Activated naive CD4-positive, alpha-beta T cell treated with anti-CD3 and anti-CD28 coated beads, Interleukin-2, amount 10 ng/mL, durations not matched to agents 7 days and 5 days (primary cell): ENCODE results near the gene LEMD2.

Experiments
- CTCF ChIA-PET: fragments of 350-600 bp; sonication (Branson Sonifier 250); formaldehyde crosslinking; loops from one replicate; lab custom pipeline; 2021; ENCODE audit warnings: antibody characterized with exemption; lab: Charles Lee
- DNase-seq: peaks from one replicate; pipeline ENCODE4 v3.0.0-alpha.2; 2020
- H3K27ac Mint-ChIP-seq: one replicate; pipeline ENCODE4 v1.8.0; 2021; ENCODE audit warnings: mild to moderate bottlenecking, moderate library complexity, mixed read lengths
- H3K27me3 Mint-ChIP-seq: one replicate; pipeline ENCODE4 v1.8.0; 2021; ENCODE audit warnings: mild to moderate bottlenecking, mixed read lengths
- H3K36me3 Mint-ChIP-seq: one replicate; pipeline ENCODE4 v1.8.0; 2021; ENCODE audit warnings: mixed read lengths
- H3K4me1 Mint-ChIP-seq: one replicate; pipeline ENCODE4 v1.8.0; 2021; ENCODE audit warnings: mixed read lengths
- H3K4me3 Mint-ChIP-seq: one replicate; pipeline ENCODE4 v1.8.0; 2021; ENCODE audit warnings: mild to moderate bottlenecking, moderate library complexity, mixed read lengths
- H3K9me3 Mint-ChIP-seq: one replicate; pipeline ENCODE4 v1.8.0; 2021; ENCODE audit warnings: mixed read lengths

Gene LEMD2

DNA sequence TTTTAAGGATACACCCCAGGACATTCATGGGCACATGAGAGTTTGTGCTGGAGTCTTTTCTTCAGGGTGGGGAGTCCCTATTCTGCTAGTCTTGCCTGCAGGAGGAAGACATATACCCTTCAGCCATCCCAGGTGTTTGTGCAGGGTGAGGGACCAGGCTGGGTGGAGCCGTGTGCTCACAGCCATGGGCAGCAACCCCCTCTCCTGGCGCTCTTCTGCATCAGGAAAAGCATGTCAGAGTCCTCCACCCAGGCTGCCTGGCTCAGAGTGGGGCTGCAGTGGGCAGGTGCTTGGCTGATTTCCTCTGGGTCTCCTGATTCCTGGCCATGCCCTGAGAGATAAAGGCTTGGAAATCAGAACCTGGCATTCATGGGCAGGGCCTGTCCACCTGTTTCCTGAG is 37.6 kb upstream of the LEMD2 start:
- DNase-seq = no peak
- H3K4me3 Mint-ChIP-seq = no peak overlapping the region
- CTCF ChIA-PET = no interaction called here
- no peaks in the 10 kb centered on the region for H3K36me3 Mint-ChIP-seq
- no peak overlapping the region for H3K27ac Mint-ChIP-seq
- H3K27me3 Mint-ChIP-seq = peaks cover 66% of the 10 kb centered on the region
- H3K4me1 Mint-ChIP-seq = no peaks in the 10 kb centered on the region
- H3K9me3 Mint-ChIP-seq = no peaks in the 10 kb centered on the region

DNA sequence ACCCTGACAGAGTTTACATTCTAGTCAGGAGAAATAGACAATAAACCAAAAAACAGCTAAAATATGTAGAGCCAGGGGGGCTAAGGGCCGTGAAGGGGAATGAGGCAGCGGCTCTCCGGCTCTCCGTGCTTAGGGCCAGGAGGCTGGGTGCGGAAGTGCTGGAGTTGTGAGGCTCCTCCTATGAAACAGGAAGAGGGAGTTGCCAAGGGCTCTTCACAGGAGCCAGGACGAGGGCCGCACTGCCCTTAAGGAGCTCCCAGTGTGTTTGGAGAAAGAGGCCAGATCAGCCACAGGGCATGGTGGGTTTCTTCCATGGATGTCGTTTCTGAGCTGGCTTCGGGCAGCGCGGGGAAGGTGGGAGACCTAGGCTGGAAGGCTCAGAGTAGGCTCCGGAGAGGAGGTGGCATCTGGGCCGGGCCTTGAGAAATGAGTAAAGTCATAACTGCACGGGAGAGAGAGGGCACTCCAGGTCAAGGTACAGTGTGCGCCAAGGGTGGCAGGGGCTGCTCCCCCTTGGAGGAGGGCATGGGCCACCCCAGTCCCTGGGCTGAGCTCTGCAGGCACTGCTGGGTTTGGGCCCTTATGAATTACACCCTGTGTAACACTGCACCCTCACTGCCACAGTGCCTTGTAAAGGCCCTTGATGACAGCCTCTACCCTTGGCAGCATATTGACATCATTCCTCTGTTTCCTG is 35.7 kb upstream of the LEMD2 start:
- CTCF ChIA-PET = no interaction called here
- Mint-ChIP-seq H3K4me3 (no peak overlapping the region), H3K27me3 (peaks cover 59% of the 10 kb centered on the region), H3K4me1 (peaks cover 3% of the 10 kb centered on the region), H3K27ac (no peak overlapping the region), H3K36me3 (no peaks in the 10 kb centered on the region), H3K9me3 (no peaks in the 10 kb centered on the region)
- no peak for DNase-seq

DNA sequence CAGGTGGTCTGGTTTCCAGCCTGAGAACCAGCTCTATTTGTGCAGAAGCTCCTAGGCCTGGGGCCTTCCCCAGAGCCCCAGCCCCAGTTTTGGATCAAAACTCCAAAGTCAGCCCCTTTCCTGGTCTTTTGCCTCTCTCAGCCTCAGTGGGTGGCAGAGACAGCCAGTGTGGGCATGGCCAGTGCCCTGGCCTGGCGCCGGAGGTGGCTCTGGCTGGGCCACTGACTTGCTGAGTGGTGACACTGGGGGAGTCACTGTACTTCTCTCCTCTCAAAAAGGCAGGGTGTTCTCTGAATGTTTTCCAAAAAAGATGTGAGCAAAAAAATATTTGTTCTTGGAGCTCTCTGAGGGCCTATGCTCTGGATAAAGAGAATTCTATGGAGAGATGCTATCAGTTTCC is 34.9 kb upstream of the LEMD2 start:
- Mint-ChIP-seq H3K27me3 (peaks cover 55% of the 10 kb centered on the region), H3K4me3 (no peak overlapping the region), H3K36me3 (no peaks in the 10 kb centered on the region), H3K9me3 (no peaks in the 10 kb centered on the region), H3K27ac (no peak overlapping the region), H3K4me1 (peaks cover 3% of the 10 kb centered on the region)
- CTCF ChIA-PET = no interaction called here
- no peak for DNase-seq

GRCh38 chr6:33822575-33823395 is 33.9 kb upstream of the LEMD2 start:
- Mint-ChIP-seq H3K27me3 (peaks cover 46% of the 10 kb centered on the region), H3K4me1 (peaks cover 3% of the 10 kb centered on the region), H3K27ac (no peak overlapping the region), H3K36me3 (no peaks in the 10 kb centered on the region), H3K4me3 (no peak overlapping the region), H3K9me3 (no peaks in the 10 kb centered on the region)
- CTCF ChIA-PET = interaction anchor here (0.6 kb wide), 1 partner anchor 611 kb away, joined by 3 read pairs; no protein-coding TSS in a partner anchor
- no peak for DNase-seq

DNA sequence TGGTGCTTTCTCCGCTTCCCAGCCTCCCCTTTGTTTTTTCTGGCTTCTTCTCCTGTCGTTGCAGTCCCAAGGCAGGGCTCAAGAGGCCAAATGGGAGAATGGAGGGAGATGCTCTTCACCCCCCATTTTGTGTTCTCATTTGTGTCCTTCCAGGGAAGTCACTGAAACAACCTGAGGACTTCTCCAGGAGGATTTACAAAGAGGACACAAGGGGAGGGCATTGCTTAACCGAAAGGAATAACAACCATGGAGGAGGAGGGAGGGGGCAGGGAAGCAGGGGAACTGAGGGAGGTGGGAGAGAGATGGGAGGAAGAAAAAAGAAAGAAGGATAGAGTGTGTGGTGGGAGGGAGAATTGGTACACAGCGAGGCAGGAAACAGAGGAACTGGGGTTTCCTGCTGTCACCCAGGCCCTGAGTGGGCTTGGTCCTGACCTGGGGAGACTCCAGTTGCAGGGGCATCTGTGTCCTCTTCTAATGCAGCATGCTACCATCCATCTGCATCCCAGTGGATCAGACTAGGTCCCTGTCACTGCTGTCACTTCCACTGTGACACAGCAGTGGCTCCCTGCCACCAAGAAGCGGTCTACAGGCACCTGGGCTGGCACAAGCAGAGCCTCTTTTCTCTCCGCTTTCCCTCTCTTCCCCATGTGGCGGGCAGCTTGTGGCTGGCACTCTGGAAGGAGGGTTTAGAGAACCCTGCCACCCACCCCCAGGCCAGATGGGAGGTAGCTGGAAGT is 32.0 kb upstream of the LEMD2 start:
- no peak overlapping the region for H3K27ac Mint-ChIP-seq
- H3K9me3 Mint-ChIP-seq = no peaks in the 10 kb centered on the region
- DNase-seq = no peak
- peaks cover 49% of the 10 kb centered on the region for H3K27me3 Mint-ChIP-seq
- no peak overlapping the region for H3K4me3 Mint-ChIP-seq
- H3K4me1 Mint-ChIP-seq = peaks cover 3% of the 10 kb centered on the region
- CTCF ChIA-PET = interaction anchor here (0.7 kb wide), 1 partner anchor 357 kb away, joined by 3 read pairs; no protein-coding TSS in a partner anchor
- no peaks in the 10 kb centered on the region for H3K36me3 Mint-ChIP-seq

- Mint-ChIP-seq H3K36me3 (no peaks in the 10 kb centered on the region), H3K27ac (no peak overlapping the region), H3K9me3 (no peaks in the 10 kb centered on the region), H3K4me3 (no peak overlapping the region), H3K27me3 (peaks cover 49% of the 10 kb centered on the region), H3K4me1 (peaks cover 3% of the 10 kb centered on the region)
- DNase-seq = no peak
- CTCF ChIA-PET = no interaction called here
These were observed 31.3 kb upstream of the LEMD2 start for GRCh38 chr6:33820243-33820642.

DNA sequence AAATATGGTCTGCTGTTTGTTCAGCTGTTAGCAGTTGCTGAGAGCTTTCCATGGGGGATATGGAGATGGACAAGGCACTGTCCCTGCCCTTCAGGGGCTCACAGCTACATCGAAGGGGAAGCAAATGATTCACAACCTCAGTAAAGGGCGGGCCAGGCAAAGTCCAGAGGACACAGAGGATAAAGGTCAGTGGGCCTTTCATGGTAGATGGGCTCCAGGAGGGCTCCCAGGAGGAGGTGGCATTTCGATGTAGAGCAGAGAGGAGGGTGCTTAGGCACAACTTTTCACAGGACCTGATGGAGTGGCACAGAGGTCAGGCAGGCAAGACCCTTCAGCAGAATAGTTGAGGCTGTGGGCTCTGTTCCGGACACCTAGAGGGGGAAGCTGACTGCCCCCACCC is 30.1 kb upstream of the LEMD2 start:
- peaks cover 3% of the 10 kb centered on the region for H3K4me1 Mint-ChIP-seq
- CTCF ChIA-PET = interaction anchor here (1.1 kb wide), 1 partner anchor 140 kb away, joined by 3 read pairs; no protein-coding TSS in a partner anchor
- no peak for DNase-seq
- H3K27me3 Mint-ChIP-seq = peaks cover 60% of the 10 kb centered on the region
- H3K4me3 Mint-ChIP-seq = no peak overlapping the region
- no peaks in the 10 kb centered on the region for H3K36me3 Mint-ChIP-seq
- no peak overlapping the region for H3K27ac Mint-ChIP-seq
- H3K9me3 Mint-ChIP-seq = no peaks in the 10 kb centered on the region

GRCh38 chr6:33818293-33818692 is 29.4 kb upstream of the LEMD2 start:
- DNase-seq = no peak
- CTCF ChIA-PET = no interaction called here
- Mint-ChIP-seq H3K4me3 (no peak overlapping the region), H3K36me3 (no peaks in the 10 kb centered on the region), H3K9me3 (no peaks in the 10 kb centered on the region), H3K4me1 (peaks cover 3% of the 10 kb centered on the region), H3K27ac (no peak overlapping the region), H3K27me3 (peaks cover 62% of the 10 kb centered on the region)

GRCh38 chr6:33817489-33817888 is 28.6 kb upstream of the LEMD2 start:
- peaks cover 3% of the 10 kb centered on the region for H3K4me1 Mint-ChIP-seq
- no peak overlapping the region for H3K4me3 Mint-ChIP-seq
- no peak overlapping the region for H3K27ac Mint-ChIP-seq
- no peak for DNase-seq
- H3K9me3 Mint-ChIP-seq = no peaks in the 10 kb centered on the region
- CTCF ChIA-PET = no interaction called here
- H3K27me3 Mint-ChIP-seq = peaks cover 60% of the 10 kb centered on the region
- H3K36me3 Mint-ChIP-seq = no peaks in the 10 kb centered on the region

DNA sequence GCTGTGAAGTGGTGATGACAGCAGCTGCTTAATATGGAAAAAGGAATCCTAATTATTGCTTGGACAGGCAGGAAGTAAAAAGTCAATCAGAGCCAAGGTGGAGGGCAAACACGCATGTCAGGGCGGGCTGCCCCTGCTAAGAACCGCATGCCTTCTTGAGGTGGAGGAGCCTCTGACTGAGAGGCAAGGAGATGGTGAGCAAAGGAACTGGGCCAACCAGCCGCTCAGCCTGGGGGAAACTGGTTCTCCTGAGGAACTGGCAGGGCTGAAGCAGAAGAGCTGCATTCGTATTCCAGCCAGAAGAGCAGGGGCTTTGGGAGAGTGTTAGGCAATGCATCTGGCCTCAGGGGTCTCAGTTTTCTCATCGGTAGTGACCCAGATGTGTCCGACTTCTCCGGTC is 28.0 kb upstream of the LEMD2 start:
- Mint-ChIP-seq H3K4me1 (peaks cover 3% of the 10 kb centered on the region), H3K9me3 (no peaks in the 10 kb centered on the region), H3K36me3 (no peaks in the 10 kb centered on the region), H3K4me3 (no peak overlapping the region), H3K27ac (no peak overlapping the region), H3K27me3 (peaks cover 62% of the 10 kb centered on the region)
- CTCF ChIA-PET = no interaction called here
- DNase-seq = no peak

- H3K4me1 Mint-ChIP-seq = peaks cover 2% of the 10 kb centered on the region
These were observed 26.9 kb upstream of the LEMD2 start for GRCh38 chr6:33815854-33816253.

DNA sequence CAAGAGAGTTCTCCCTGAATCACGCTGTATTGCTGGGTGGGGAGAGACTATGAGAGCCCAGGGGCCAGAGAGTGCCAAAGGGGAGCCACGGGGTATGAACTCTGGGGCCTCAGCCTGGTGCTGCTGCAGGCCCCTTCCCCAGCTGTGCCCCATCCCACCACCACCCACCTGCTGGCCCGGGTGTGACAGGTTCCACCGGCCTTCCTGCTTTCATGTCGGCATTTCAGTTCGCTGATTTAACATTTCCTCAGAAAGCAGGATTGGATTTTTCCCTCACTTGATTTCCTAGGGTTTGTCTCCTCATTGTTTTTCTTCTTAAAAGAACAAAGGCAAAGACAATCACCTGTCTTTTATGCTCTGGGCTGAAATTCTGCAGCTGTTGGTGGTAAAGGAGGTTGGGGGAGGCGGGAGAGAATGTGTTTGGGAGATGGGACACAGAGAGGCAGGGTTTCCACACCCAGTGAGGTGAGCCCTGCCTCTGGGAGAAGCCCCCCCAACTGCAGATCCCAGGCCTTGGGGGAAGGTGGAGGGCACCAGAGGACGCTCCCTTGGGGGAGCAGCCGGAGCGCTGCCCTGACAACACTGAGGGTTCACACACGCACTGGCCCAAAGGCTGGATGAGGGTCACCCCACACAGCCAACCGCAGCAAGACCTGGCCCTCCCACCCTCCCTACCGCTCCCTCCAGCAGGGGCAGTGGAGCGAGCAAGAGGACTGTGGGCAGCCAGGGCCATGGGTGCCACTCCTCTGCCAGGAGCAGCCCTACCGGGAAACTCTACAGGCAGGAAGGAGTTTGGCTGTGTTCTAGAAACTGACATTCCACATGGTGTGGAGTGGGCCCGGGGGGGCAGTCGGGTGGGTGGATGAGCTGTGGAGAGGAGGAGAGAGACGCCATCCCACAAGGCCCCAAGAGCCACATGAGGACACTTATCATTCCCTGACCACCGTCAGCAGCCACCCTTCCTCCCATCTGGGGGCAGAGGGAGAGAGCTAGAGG is 25.4 kb upstream of the LEMD2 start:
- Mint-ChIP-seq H3K36me3 (no peaks in the 10 kb centered on the region), H3K27me3 (peaks cover 75% of the 10 kb centered on the region), H3K9me3 (no peaks in the 10 kb centered on the region), H3K4me3 (no peak overlapping the region), H3K27ac (no peak overlapping the region), H3K4me1 (no peaks in the 10 kb centered on the region)
- CTCF ChIA-PET = interaction anchor here (0.6 kb wide), 1 partner anchor 112 kb away, joined by 4 read pairs; no protein-coding TSS in a partner anchor
- DNase-seq = no peak

More at GRCh38 chr6:33815854-33816253, 26.9 kb upstream of the LEMD2 start:
- DNase-seq = peak; percentile 34
- CTCF ChIA-PET = interaction anchor here (1.0 kb wide), 2 partner anchors 17 to 45 kb away, joined by 3 read pairs; no protein-coding TSS in a partner anchor
- Mint-ChIP-seq H3K9me3 (no peaks in the 10 kb centered on the region), H3K36me3 (no peaks in the 10 kb centered on the region), H3K27ac (no peak overlapping the region), H3K4me3 (no peak overlapping the region), H3K27me3 (peaks cover 65% of the 10 kb centered on the region)

DNA sequence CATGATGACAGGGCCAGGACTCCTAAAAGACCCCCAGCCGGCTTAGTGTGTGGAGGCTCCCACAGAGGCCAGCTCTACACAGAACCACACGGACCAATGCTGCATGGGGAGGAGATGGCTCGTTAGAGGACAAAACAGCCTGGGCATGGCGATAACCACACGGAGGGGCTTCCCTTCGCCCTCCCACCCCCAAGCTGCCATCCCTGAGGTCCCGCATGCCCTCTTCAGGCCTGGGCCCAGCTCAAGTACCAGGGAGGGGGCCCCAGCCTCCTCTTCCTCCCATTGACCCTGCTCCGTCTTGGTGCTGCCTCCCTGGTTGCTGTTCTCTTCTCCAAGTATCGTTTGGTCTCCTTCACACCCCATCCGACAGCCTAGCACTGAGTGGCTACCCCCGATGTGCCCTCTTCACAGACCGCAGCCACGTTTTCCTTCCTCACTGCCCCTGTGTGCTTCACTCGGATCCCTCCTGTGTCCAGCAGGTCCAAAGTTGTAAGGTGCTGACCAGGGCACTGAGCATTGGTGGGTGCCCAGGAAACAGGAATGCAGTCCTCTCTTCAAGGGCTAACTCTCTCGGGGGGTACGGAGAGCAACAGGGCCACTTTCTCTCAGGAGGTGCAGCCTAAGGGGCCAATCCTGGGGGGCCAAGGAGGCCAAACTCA is 24.4 kb upstream of the LEMD2 start:
- Mint-ChIP-seq H3K36me3 (no peaks in the 10 kb centered on the region), H3K4me1 (no peaks in the 10 kb centered on the region), H3K27ac (no peak overlapping the region), H3K27me3 (peaks cover 84% of the 10 kb centered on the region), H3K4me3 (no peak overlapping the region), H3K9me3 (no peaks in the 10 kb centered on the region)
- CTCF ChIA-PET = interaction anchor here (0.9 kb wide), 1 partner anchor 20 kb away, joined by 3 read pairs; no protein-coding TSS in a partner anchor
- DNase-seq = no peak
